ENCODE data around the gene TMBIM4.
"Not testable (repeated sequence)": the region's sequence is repeated elsewhere in the genome, so short reads cannot be mapped to it uniquely, and the experiment has no call there.

Gene TMBIM4, protein sequence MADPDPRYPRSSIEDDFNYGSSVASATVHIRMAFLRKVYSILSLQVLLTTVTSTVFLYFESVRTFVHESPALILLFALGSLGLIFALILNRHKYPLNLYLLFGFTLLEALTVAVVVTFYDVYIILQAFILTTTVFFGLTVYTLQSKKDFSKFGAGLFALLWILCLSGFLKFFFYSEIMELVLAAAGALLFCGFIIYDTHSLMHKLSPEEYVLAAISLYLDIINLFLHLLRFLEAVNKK

DNA sequence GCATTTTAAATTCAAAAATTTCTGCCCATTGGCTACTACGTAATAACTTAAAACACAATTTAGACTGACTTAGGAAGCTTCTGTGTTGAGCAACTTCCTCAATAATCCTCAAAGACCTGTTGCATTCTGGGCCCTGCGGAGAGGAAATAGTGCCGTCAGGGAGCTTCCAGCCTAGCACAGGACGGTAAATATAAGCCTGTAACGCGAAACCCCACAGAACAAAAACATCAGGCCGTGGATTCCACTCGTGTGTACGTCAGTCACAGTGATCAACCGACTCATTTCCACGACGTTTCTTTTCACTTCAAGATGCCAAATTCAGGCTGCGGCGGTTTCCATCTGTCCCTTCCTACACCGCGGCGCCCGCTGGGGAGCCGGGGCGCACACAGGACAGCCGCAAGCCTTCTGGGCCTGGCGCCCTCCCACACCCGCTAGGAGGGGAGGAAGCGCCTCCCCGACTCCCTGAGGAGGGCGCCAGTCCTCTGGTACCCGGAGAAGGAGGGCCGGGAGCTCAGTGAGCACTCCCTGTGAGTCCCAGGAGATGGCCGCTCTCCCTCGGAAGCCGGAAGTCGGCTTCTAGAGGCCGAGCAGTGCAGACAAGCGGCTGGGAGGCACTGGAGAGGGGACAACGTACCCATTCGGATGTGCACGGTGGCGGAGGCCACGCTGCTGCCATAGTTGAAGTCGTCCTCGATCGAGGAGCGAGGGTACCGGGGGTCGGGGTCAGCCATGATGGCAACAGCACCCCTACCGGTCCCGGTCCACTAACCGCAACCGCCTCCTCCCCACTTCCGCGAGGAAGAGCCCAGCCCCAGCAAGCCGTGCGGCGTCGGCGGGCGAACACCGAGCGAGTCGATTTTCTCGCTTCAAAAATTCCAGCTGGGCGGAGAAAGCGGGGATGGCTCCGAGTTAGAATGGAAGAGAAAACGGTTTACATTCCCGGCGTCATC lies at the start of gene TMBIM4:
TMBIM4 (minus strand) TSS at position 776 of the 950 bp plus-strand sequence; CDS start at position 731, 45 bp downstream.
- H3K27me3 ChIP-seq (ENCODE audit: insufficient read depth, insufficient read length) = no peaks in the 10 kb centered on the region
- H3K4me1 ChIP-seq (ENCODE audit: insufficient read depth, insufficient read length) = no peaks in the 10 kb centered on the region
- peak within 1 kb of the TSS; percentile 98 for H3K9ac ChIP-seq (ENCODE audit: insufficient read length, low read depth)
- H3K36me3 ChIP-seq (ENCODE audit: insufficient read depth, insufficient read length, low read length) = peaks cover 4% of the 10 kb centered on the region
- H3K4me3 ChIP-seq (ENCODE audit: insufficient read length, low read depth) = peak within 1 kb of the TSS; percentile 95
- peaks cover 30% of the 10 kb centered on the region; the same call in 1 of the 2 replicates for H3K9me3 ChIP-seq (ENCODE audit: insufficient read depth, low read length)
- DNase-seq (ENCODE audit: low read depth, low spot score) = peak; percentile 91
- TF ChIP-seq SUZ12 (IDR thresholded peaks at IDR 0.05; ENCODE audit: extremely low read depth, insufficient read depth, insufficient read length) (no peak), YY1 (IDR thresholded peaks at IDR 0.05; ENCODE audit: insufficient read depth, insufficient read length) (peak; percentile 71)

DNA sequence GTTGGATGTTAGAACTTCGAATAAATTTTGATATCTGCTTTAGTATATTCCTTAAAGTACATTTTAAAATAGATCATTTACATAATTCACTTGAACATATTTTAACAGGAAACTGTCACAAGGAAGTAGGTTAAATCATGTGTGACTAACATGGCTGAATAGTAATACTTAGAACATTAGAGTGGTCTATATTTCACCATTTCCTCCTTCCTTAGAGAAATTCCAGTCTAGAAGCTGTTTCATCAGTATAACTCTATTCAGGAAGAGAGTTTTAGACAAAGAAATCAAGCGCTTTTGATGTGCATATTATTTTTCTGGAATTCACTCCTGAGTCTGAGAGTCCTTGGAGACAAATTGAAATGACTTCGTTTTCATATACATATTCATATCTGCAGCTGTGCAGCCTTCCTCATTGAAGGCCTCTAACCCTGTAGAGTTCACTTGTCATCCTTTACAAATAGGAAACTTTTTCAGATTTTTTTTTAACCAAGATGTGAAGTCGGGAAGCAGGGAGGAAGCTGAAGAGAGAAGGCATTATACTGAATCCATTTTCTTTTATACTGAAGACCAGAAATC lies 47.6 kb upstream of the TMBIM4 start:
- TF ChIP-seq YY1 (IDR thresholded peaks at IDR 0.05; ENCODE audit: insufficient read depth, insufficient read length) = no peak
- no peak for TF ChIP-seq SUZ12 (IDR thresholded peaks at IDR 0.05; ENCODE audit: extremely low read depth, insufficient read depth, insufficient read length)
- TF ChIP-seq ZNF274 (IDR thresholded peaks at IDR 0.05; ENCODE audit: low read depth, low read length) = no peak
- no peaks in the 10 kb centered on the region for H3K4me1 ChIP-seq (ENCODE audit: insufficient read depth, insufficient read length)
- no peak for DNase-seq (ENCODE audit: low read depth, low spot score)
- no peaks in the 10 kb centered on the region for H3K27me3 ChIP-seq (ENCODE audit: insufficient read depth, insufficient read length)
- H3K9ac ChIP-seq (ENCODE audit: insufficient read length, low read depth) = no peak overlapping the region
- 0 out of 2 replicates have a peak, but pooled peaks cover 7% of the 10 kb centered on the region for H3K9me3 ChIP-seq (ENCODE audit: insufficient read depth, low read length)
- H3K36me3 ChIP-seq (ENCODE audit: insufficient read depth, insufficient read length, low read length) = no peaks in the 10 kb centered on the region
- H3K4me3 ChIP-seq (ENCODE audit: insufficient read length, low read depth) = no peak overlapping the region

DNA sequence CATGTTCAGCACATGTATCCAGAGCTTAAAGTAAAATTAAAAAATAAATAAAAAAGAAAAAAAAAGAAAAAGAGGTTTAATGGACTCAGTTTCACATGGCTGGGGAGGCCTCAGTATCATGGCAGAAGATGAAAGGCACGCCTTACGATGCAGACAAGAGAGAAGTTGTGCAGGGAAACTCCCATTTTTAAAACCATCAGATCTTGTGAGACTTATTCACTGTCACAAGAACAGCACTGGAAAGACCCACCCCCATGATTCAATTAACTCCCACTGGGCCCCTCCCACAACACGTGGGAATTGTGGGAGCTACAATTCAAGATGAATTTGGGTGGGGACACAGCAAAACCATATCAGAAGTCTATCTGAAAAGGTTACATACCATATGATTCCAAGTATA lies 43.2 kb upstream of the TMBIM4 start:
- DNase-seq (ENCODE audit: low read depth, low spot score); H3K9me3 ChIP-seq (ENCODE audit: insufficient read depth, low read length); H3K36me3 ChIP-seq (ENCODE audit: insufficient read depth, insufficient read length, low read length): not testable (repeated sequence)

DNA sequence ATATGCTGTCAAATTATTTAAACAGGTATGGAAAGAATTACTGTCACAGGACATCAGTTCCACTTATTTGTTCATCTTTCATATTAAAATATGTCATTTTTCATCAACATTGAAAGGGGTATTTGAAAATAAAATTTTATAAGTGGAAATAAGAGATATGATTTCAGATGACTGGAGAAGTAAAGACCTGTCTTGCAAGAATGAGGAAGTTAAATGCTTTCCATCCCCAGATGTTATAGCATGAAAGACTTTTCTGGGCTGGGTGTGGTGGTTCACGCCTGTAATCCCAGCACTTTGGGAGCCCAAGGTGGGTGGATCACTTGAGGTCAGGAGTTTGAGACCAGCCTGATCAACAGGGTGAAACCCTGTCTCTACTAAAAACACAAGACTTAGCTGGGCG lies 41.8 kb upstream of the TMBIM4 start:
- H3K9ac ChIP-seq (ENCODE audit: insufficient read length, low read depth); H3K4me1 ChIP-seq (ENCODE audit: insufficient read depth, insufficient read length); DNase-seq (ENCODE audit: low read depth, low spot score); H3K27me3 ChIP-seq (ENCODE audit: insufficient read depth, insufficient read length); H3K4me3 ChIP-seq (ENCODE audit: insufficient read length, low read depth); H3K9me3 ChIP-seq (ENCODE audit: insufficient read depth, low read length); H3K36me3 ChIP-seq (ENCODE audit: insufficient read depth, insufficient read length, low read length): not testable (repeated sequence)

More for the DNA sequence above, 43.2 kb upstream of the TMBIM4 start:
- not testable (repeated sequence) for H3K4me3 ChIP-seq (ENCODE audit: insufficient read length, low read depth); H3K9ac ChIP-seq (ENCODE audit: insufficient read length, low read depth); H3K27me3 ChIP-seq (ENCODE audit: insufficient read depth, insufficient read length); H3K4me1 ChIP-seq (ENCODE audit: insufficient read depth, insufficient read length)

DNA sequence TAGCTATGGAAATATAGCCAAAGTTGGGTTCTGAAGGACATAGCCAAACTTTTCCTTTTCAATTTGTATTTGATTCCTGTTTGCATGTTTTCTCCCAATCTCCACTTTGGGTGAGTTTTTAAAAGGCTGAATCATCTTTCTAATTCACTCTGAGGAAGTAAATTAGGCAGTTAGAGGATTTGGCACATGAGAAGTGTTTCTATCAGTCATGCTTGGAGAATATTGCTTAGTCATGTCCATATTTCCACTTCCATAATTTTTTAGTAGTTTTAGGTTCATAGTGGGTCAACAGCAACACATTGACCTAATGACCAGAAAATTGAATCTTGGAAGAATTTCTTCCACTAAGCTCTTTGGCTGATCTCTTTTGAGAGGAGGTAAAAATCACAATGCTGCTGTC lies 41.0 kb upstream of the TMBIM4 start:
- no peak for DNase-seq (ENCODE audit: low read depth, low spot score)
- no peaks in the 10 kb centered on the region for H3K9me3 ChIP-seq (ENCODE audit: insufficient read depth, low read length)
- H3K27me3 ChIP-seq (ENCODE audit: insufficient read depth, insufficient read length) = no peaks in the 10 kb centered on the region
- TF ChIP-seq SUZ12 (IDR thresholded peaks at IDR 0.05; ENCODE audit: extremely low read depth, insufficient read depth, insufficient read length) (no peak), YY1 (IDR thresholded peaks at IDR 0.05; ENCODE audit: insufficient read depth, insufficient read length) (no peak), ZNF274 (IDR thresholded peaks at IDR 0.05; ENCODE audit: low read depth, low read length) (no peak)
- no peak overlapping the region for H3K4me3 ChIP-seq (ENCODE audit: insufficient read length, low read depth)
- no peaks in the 10 kb centered on the region for H3K4me1 ChIP-seq (ENCODE audit: insufficient read depth, insufficient read length)
- no peak overlapping the region for H3K9ac ChIP-seq (ENCODE audit: insufficient read length, low read depth)
- no peaks in the 10 kb centered on the region for H3K36me3 ChIP-seq (ENCODE audit: insufficient read depth, insufficient read length, low read length)

DNA sequence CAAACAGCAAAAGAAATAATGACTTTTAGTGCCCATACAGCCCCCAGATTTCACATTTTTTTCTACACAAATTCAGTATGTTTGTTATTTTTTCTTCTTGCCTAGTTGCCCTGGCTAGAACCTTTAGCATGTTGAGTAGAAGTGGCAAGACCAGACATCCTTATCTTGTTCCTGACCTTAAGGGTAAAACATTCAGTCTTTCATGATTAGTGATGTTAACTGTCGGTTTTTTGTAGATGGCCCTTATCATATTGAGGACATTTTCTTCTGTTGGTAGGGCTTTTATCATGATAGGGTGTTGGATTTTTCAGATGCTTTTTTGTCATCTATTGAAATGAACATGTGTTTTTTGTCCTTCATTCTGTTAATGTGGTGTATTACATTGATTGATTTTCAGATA lies 36.3 kb upstream of the TMBIM4 start:
- TF ChIP-seq ZNF274 (IDR thresholded peaks at IDR 0.05; ENCODE audit: low read depth, low read length) (no peak), YY1 (IDR thresholded peaks at IDR 0.05; ENCODE audit: insufficient read depth, insufficient read length) (no peak), SUZ12 (IDR thresholded peaks at IDR 0.05; ENCODE audit: extremely low read depth, insufficient read depth, insufficient read length) (no peak)
- Histone ChIP-seq H3K9ac (ENCODE audit: insufficient read length, low read depth) (no peak overlapping the region), H3K36me3 (ENCODE audit: insufficient read depth, insufficient read length, low read length) (no peaks in the 10 kb centered on the region), H3K4me3 (ENCODE audit: insufficient read length, low read depth) (no peak overlapping the region), H3K27me3 (ENCODE audit: insufficient read depth, insufficient read length) (no peaks in the 10 kb centered on the region), H3K9me3 (ENCODE audit: insufficient read depth, low read length) (no peaks in the 10 kb centered on the region), H3K4me1 (ENCODE audit: insufficient read depth, insufficient read length) (no peaks in the 10 kb centered on the region)
- no peak for DNase-seq (ENCODE audit: low read depth, low spot score)

DNA sequence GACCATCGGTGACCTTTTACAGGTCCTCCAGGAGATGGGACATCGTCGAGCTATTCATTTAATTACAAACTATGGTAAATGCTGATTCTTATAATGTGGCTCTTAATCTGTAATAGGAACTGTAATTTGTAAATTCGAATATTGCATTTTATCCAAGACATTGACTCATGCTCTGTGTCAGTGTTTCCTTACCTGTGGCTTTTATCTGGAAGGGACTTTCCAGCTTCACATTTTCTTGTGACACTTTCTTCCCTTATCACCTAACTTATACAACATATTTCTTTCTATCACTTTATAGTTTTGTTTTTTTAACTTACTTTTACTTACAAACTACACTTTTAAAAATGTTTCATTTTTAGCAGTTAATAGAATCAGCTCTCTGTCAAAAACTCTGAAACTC lies 34.0 kb upstream of the TMBIM4 start:
- H3K4me1 ChIP-seq (ENCODE audit: insufficient read depth, insufficient read length) = no peaks in the 10 kb centered on the region
- DNase-seq (ENCODE audit: low read depth, low spot score) = no peak
- no peak overlapping the region for H3K9ac ChIP-seq (ENCODE audit: insufficient read length, low read depth)
- no peak overlapping the region for H3K4me3 ChIP-seq (ENCODE audit: insufficient read length, low read depth)
- peaks cover 10% of the 10 kb centered on the region for H3K9me3 ChIP-seq (ENCODE audit: insufficient read depth, low read length)
- no peak for TF ChIP-seq ZNF274 (IDR thresholded peaks at IDR 0.05; ENCODE audit: low read depth, low read length)
- H3K27me3 ChIP-seq (ENCODE audit: insufficient read depth, insufficient read length) = no peaks in the 10 kb centered on the region
- H3K36me3 ChIP-seq (ENCODE audit: insufficient read depth, insufficient read length, low read length) = no peaks in the 10 kb centered on the region

All from NT2/D1 (cell line).